Activated CD8-positive, alpha-beta memory T cell treated with anti-CD3 and anti-CD28 coated beads, Interleukin-2, amount 50 U/mL, for 4 hours (primary cell): ENCODE results near the gene INSIG1.

Experiments
- DNase-seq: peaks from one replicate; pipeline ENCODE4 v3.0.0-alpha.2; 2020

Gene INSIG1

GRCh38 chr7:155353256-155353897, 55.7 kb downstream of the INSIG1 start:
- DNase-seq, result no peak

GRCh38 chr7:155354371-155355048, 56.8 kb downstream of the INSIG1 start:
- no peak for DNase-seq

- no peak for DNase-seq
Measured at GRCh38 chr7:155355176-155355575, 57.5 kb downstream of the INSIG1 start.

- DNase-seq, result no peak
Measured at GRCh38 chr7:155355745-155356144, 58.1 kb downstream of the INSIG1 start.

GRCh38 chr7:155356323-155357105, 58.8 kb downstream of the INSIG1 start:
- DNase-seq, result no peak

GRCh38 chr7:155357573-155358041, 59.9 kb downstream of the INSIG1 start:
- DNase-seq, result no peak

GRCh38 chr7:155358066-155358947, 60.6 kb downstream of the INSIG1 start:
- DNase-seq, result no peak

- DNase-seq, result no peak
Measured at GRCh38 chr7:155358948-155359712, 61.5 kb downstream of the INSIG1 start.
